ENCODE data around the gene ARPC5L.

ARPC5L gene

GRCh38 chr9:124869466-124869985 lies 7.6 kb downstream of the ARPC5L start:
- peak overlapping the region; percentile 89 to 100 (median 97) for H3K9ac ChIP-seq
- peak overlapping the region; percentile 75 to 100 (median 98) for H3K27ac ChIP-seq
- H4K20me1 ChIP-seq, result peaks cover 42 to 55% (median 47%) of the 10 kb centered on the region in 11 experiments; a peak in 21 of 22 replicates
- peak overlapping the region; percentile 91 to 100 (median 98) for H3K4me3 ChIP-seq
- TF ChIP-seq Cebpa-rat (IDR thresholded peaks at IDR 0.05), result no peak
- peaks cover 20 to 41% (median 36%) of the 10 kb centered on the region in 11 experiments for H3K36me3 ChIP-seq
- H3K4me2 ChIP-seq, result peak overlapping the region; percentile 93 to 100 (median 98)
- H3K27me3 ChIP-seq, result no peaks in the 10 kb centered on the region
- peaks cover 46 to 61% (median 57%) of the 10 kb centered on the region in 10 experiments for H3K4me1 ChIP-seq
- no peaks in the 10 kb centered on the region for H3K9me3 ChIP-seq (replicated peaks in 1 of 11)

GRCh38 chr9:124869986-124870560 lies 8.1 kb downstream of the ARPC5L start:
- H3K4me1 ChIP-seq, result peaks cover 46 to 63% (median 57%) of the 10 kb centered on the region in 10 experiments
- peak overlapping the region; percentile 91 to 100 (median 98) for H3K4me3 ChIP-seq
- H3K27me3 ChIP-seq, result no peaks in the 10 kb centered on the region
- H3K4me2 ChIP-seq, result peak overlapping the region; percentile 93 to 100 (median 98)
- H3K9ac ChIP-seq, result peak overlapping the region; percentile 89 to 100 (median 97)
- peaks cover 26 to 46% (median 41%) of the 10 kb centered on the region in 11 experiments for H3K36me3 ChIP-seq
- no peak for TF ChIP-seq Cebpa-rat (IDR thresholded peaks at IDR 0.05)
- H3K27ac ChIP-seq, result peak overlapping the region; percentile 75 to 100 (median 98)
- H4K20me1 ChIP-seq, result peaks cover 48 to 61% (median 53%) of the 10 kb centered on the region in 11 experiments; a peak in 21 of 22 replicates
- H3K9me3 ChIP-seq (replicated peaks in 1 of 11), result no peaks in the 10 kb centered on the region

- peak overlapping the region; percentile 93 to 100 (median 98) for H3K4me2 ChIP-seq
- peaks cover 54 to 67% (median 59%) of the 10 kb centered on the region in 11 experiments; a peak in 21 of 22 replicates for H4K20me1 ChIP-seq
- TF ChIP-seq Cebpa-rat (IDR thresholded peaks at IDR 0.05), result no peak
- H3K9me3 ChIP-seq (replicated peaks in 1 of 11), result no peaks in the 10 kb centered on the region
- H3K27ac ChIP-seq, result peak overlapping the region; percentile 75 to 100 (median 98)
- H3K36me3 ChIP-seq, result peaks cover 32 to 53% (median 48%) of the 10 kb centered on the region in 11 experiments
- peak overlapping the region; percentile 89 to 100 (median 97) for H3K9ac ChIP-seq
- no peaks in the 10 kb centered on the region for H3K27me3 ChIP-seq
- peak overlapping the region; percentile 91 to 100 (median 98) for H3K4me3 ChIP-seq
- H3K4me1 ChIP-seq, result peaks cover 46 to 70% (median 57%) of the 10 kb centered on the region in 10 experiments
These were observed 8.8 kb downstream of the ARPC5L start for GRCh38 chr9:124870723-124871122.

GRCh38 chr9:124871156-124871561 lies 9.2 kb downstream of the ARPC5L start:
- H3K27me3 ChIP-seq, result no peaks in the 10 kb centered on the region
- H3K4me3 ChIP-seq, result peak overlapping the region; percentile 91 to 100 (median 98)
- peak overlapping the region; percentile 75 to 100 (median 98); a peak in 21 of 22 replicates for H3K27ac ChIP-seq
- no peak for TF ChIP-seq Cebpa-rat (IDR thresholded peaks at IDR 0.05)
- H3K9ac ChIP-seq, result peak overlapping the region; percentile 89 to 100 (median 97)
- H3K36me3 ChIP-seq, result peaks cover 37 to 57% (median 52%) of the 10 kb centered on the region in 11 experiments
- H3K9me3 ChIP-seq (replicated peaks in 1 of 11), result no peaks in the 10 kb centered on the region
- peak overlapping the region; percentile 93 to 100 (median 98) for H3K4me2 ChIP-seq
- H3K4me1 ChIP-seq, result peaks cover 46 to 72% (median 57%) of the 10 kb centered on the region in 10 experiments
- H4K20me1 ChIP-seq, result peaks cover 58 to 72% (median 64%) of the 10 kb centered on the region in 11 experiments; a peak in 21 of 22 replicates

GRCh38 chr9:124873664-124874063 lies 11.7 kb downstream of the ARPC5L start:
- H3K36me3 ChIP-seq, result peaks cover 61 to 82% (median 77%) of the 10 kb centered on the region in 11 experiments
- TF ChIP-seq Cebpa-rat (IDR thresholded peaks at IDR 0.05), result no peak
- H3K9ac ChIP-seq, result peak overlapping the region in 10 of 11 experiments; percentile 34 to 100 (median 98); a peak in 13 of 22 replicates
- peak overlapping the region in 8 of 11 experiments; percentile 96 to 100 (median 98); a peak in 15 of 22 replicates for H3K27ac ChIP-seq
- peaks cover 79 to 97% (median 89%) of the 10 kb centered on the region in 11 experiments for H4K20me1 ChIP-seq
- peaks cover 34 to 53% (median 41%) of the 10 kb centered on the region in 10 experiments for H3K4me1 ChIP-seq
- H3K27me3 ChIP-seq, result no peaks in the 10 kb centered on the region
- H3K4me3 ChIP-seq, result peak overlapping the region in 3 of 10 experiments; percentile 93 to 98 (median 98); a peak in 5 of 20 replicates
- H3K9me3 ChIP-seq (replicated peaks in 1 of 11), result no peaks in the 10 kb centered on the region
- peak overlapping the region; percentile 93 to 100 (median 98); a peak in 21 of 22 replicates for H3K4me2 ChIP-seq

GRCh38 chr9:124875501-124875900 lies 13.6 kb downstream of the ARPC5L start:
- Histone ChIP-seq H4K20me1 (peaks cover 78 to 100% (median 89%) of the 10 kb centered on the region in 11 experiments), H3K27me3 (no peaks in the 10 kb centered on the region), H3K9ac (peak overlapping the region in 4 of 11 experiments; percentile 10 to 32 (median 20); a peak in 3 of 22 replicates), H3K9me3 (replicated peaks in 1 of 11) (no peaks in the 10 kb centered on the region), H3K4me3 (no peak overlapping the region), H3K36me3 (peaks cover 79 to 99% (median 92%) of the 10 kb centered on the region in 11 experiments), H3K4me2 (no peak overlapping the region), H3K4me1 (peaks cover 33 to 63% (median 51%) of the 10 kb centered on the region in 10 experiments), H3K27ac (peak overlapping the region in 4 of 11 experiments; percentile 23 to 36 (median 28); a peak in 5 of 22 replicates)
- TF ChIP-seq Cebpa-rat (IDR thresholded peaks at IDR 0.05), result no peak

GRCh38 chr9:124877021-124877782 lies 15.3 kb downstream of the ARPC5L start:
- TF ChIP-seq Cebpa-rat (IDR thresholded peaks at IDR 0.05), result no peak
- Histone ChIP-seq H4K20me1 (peaks cover 61 to 98% (median 74%) of the 10 kb centered on the region in 11 experiments), H3K4me3 (no peak overlapping the region), H3K4me2 (no peak overlapping the region), H3K4me1 (peaks cover 18 to 63% (median 51%) of the 10 kb centered on the region in 10 experiments), H3K27ac (no peak overlapping the region; a peak in 1 of 22 replicates), H3K9me3 (replicated peaks in 1 of 11) (no peaks in the 10 kb centered on the region), H3K36me3 (peaks cover 71 to 96% (median 90%) of the 10 kb centered on the region in 11 experiments), H3K9ac (no peak overlapping the region), H3K27me3 (no peaks in the 10 kb centered on the region)

- Histone ChIP-seq H3K36me3 (peaks cover 65 to 95% (median 84%) of the 10 kb centered on the region in 11 experiments), H3K27me3 (no peaks in the 10 kb centered on the region), H3K9me3 (replicated peaks in 1 of 11) (no peaks in the 10 kb centered on the region), H3K4me2 (no peak overlapping the region), H3K9ac (peak overlapping the region in 1 of 11 experiments; percentile 7; a peak in 1 of 22 replicates), H3K27ac (no peak overlapping the region), H3K4me3 (no peak overlapping the region), H4K20me1 (peaks cover 53 to 96% (median 66%) of the 10 kb centered on the region in 11 experiments), H3K4me1 (peaks cover 15 to 63% (median 51%) of the 10 kb centered on the region in 10 experiments)
- TF ChIP-seq Cebpa-rat (IDR thresholded peaks at IDR 0.05), result no peak
These were observed 16.1 kb downstream of the ARPC5L start for GRCh38 chr9:124878021-124878420.

Measured in BLaER1 treated with 17β-estradiol and CSF1 and Interleukin-3, amounts not matched to agents 10 nM and 100 nM (cell line).